WI38 (cell line): ENCODE measurements around the gene PYURF.
A peak's percentile ranks its signal among the peaks of the same experiment; 100 is the strongest.
"Not testable (repeated sequence)": the region's sequence is repeated elsewhere in the genome, so short reads cannot be mapped to it uniquely, and the experiment has no call there.

Experiments
- H3K4me3 ChIP-seq: 2 replicates; pipeline ENCODE4 v1.5.1; 2011; ENCODE audit warnings: low read depth, mild to moderate bottlenecking, control low read depth, low read length
- TF ChIP-seq, protein P1 (sequence below): IDR thresholded peaks from 2 replicates; pipeline ENCODE4 v1.5.1; 2012; ENCODE audit warnings: low read depth, mild to moderate bottlenecking, control low read depth, low read length

Gene PYURF, protein sequence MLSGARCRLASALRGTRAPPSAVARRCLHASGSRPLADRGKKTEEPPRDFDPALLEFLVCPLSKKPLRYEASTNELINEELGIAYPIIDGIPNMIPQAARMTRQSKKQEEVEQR

DNA sequence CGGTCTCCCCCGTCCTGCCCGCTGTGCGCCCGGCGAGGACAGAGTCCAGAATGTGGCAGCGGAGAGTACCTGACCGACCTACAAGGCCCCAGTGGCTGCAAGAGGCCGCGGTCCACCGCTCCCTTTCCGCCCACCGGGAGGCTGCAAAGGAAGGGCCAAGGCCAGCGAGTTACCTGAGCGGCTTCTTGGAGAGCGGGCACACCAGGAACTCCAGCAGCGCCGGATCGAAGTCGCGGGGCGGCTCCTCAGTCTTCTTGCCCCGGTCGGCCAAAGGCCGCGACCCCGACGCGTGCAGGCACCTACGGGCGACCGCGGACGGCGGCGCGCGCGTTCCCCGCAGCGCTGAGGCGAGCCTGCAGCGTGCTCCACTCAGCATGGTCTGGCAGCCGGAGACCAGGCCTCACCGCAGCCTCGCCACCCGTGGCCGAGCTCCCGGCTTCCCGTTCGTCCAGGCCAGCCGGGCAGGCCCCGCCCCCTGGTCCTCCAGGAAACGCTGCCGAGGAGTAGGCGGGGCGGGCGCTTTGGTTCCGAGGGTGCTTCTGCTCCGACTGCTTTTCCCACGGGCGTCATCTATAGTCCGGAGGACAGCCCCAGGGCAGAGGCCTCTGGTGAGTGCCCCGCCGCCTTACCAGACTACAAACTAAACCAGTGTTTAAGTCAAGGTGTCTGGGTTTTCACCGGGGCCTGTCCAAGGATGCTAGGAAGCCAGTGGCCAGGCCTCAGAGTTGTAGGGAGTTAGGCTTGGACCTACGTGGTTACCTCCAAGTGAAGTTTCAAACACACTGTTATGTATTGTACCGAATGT is at the start of gene PYURF:
Gene PYURF (minus strand): TSS at position 452 of the 805 bp plus-strand sequence. CDS start 76 bp downstream, at position 376.
- peak within 1 kb of the TSS; percentile 86 for H3K4me3 ChIP-seq
- TF ChIP-seq, protein P1, sequence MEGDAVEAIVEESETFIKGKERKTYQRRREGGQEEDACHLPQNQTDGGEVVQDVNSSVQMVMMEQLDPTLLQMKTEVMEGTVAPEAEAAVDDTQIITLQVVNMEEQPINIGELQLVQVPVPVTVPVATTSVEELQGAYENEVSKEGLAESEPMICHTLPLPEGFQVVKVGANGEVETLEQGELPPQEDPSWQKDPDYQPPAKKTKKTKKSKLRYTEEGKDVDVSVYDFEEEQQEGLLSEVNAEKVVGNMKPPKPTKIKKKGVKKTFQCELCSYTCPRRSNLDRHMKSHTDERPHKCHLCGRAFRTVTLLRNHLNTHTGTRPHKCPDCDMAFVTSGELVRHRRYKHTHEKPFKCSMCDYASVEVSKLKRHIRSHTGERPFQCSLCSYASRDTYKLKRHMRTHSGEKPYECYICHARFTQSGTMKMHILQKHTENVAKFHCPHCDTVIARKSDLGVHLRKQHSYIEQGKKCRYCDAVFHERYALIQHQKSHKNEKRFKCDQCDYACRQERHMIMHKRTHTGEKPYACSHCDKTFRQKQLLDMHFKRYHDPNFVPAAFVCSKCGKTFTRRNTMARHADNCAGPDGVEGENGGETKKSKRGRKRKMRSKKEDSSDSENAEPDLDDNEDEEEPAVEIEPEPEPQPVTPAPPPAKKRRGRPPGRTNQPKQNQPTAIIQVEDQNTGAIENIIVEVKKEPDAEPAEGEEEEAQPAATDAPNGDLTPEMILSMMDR = no peak

DNA sequence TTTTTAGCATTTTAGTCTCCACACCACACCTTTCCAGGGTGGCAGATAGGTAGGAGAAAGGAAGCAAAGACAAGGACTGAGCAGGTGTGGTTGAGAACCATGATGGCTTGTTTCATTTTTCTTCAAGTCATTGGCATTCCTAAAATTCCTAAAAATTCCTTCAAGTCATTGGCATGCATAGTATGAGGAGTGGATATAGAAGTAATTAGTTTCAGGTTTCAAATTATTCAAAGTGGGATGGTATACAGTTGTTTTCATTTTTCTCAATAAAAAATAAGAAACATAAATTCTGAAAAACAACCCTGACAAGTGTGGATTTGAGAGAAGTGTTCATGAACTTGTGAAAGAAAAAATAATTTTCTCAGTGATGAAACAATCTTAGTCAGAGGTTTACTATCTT is 46.4 kb upstream of the PYURF start:
- no peak overlapping the region for H3K4me3 ChIP-seq
- TF ChIP-seq, protein P1 = no peak

GRCh38 chr4:88567591-88567990 is 44.0 kb upstream of the PYURF start:
- TF ChIP-seq, protein P1 = no peak
- no peak overlapping the region for H3K4me3 ChIP-seq

- TF ChIP-seq, protein P1 = no peak
- no peak overlapping the region for H3K4me3 ChIP-seq
Observed at GRCh38 chr4:88549815-88550214, 26.2 kb upstream of the PYURF start.

GRCh38 chr4:88539322-88540068 is 15.9 kb upstream of the PYURF start:
- H3K4me3 ChIP-seq = not testable (repeated sequence)
- TF ChIP-seq, protein P1 = peak; percentile 55

DNA sequence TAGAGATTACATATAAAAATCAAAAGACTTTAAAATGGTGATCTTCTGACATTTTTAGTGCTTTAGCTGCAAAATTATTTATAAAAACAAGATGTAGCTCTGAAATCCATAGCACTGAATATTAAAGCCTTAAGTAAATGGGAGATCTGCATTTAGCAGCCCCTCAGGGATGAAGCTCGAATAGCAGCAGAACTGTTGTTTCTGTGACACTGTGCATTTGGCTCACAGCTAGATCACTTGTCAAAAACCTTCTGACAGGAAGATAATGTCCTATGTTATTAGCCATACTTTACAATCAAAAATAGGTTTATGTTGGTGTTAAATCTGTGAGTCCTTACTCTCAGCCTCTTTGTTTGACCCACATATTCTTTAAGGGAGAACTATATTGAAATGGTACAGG is 14.1 kb upstream of the PYURF start:
- H3K4me3 ChIP-seq = no peak overlapping the region
- TF ChIP-seq, protein P1 = no peak
